SK-N-SH treated with all-trans-retinoic acid at 6 μM for 48 hours (cell line): Measurements from ENCODE around the gene EVX2.

Experiments
- OSR1 ChIP-seq: fragments of 250-450 bp; sonication (Bioruptor Pico); IDR thresholded peaks from 2 replicates; pipeline ENCODE4 v1.8.0; 2022; ENCODE audit warnings: moderate library complexity, mild to moderate bottlenecking, inconsistent platforms
- TOX ChIP-seq: fragments of 250-450 bp; sonication (Bioruptor Pico); IDR thresholded peaks from 2 replicates; pipeline ENCODE4 v1.8.0; 2021; ENCODE audit warnings: mild to moderate bottlenecking, moderate library complexity, borderline replicate concordance
- ZFP30 ChIP-seq: fragments of 450-650 bp; formaldehyde crosslinking; IDR thresholded peaks from 2 replicates; pipeline ENCODE4 v1.5.0; 2022; ENCODE audit warnings: mild to moderate bottlenecking, moderate library complexity
- ZNF565 ChIP-seq: fragments of 450-650 bp; formaldehyde crosslinking; conservative IDR thresholded peaks from 2 replicates; pipeline ENCODE4 v1.5.0; 2020; ENCODE audit warnings: low read depth, mild to moderate bottlenecking, moderate library complexity
- ZNF70 ChIP-seq: fragments of 450-650 bp; formaldehyde crosslinking; IDR thresholded peaks from 2 replicates; pipeline ENCODE4 v1.5.0; 2020; ENCODE audit warnings: mild to moderate bottlenecking, moderate library complexity
- TF ChIP-seq, protein P1 (sequence below): fragments of 250-450 bp; sonication (Bioruptor Pico); IDR thresholded peaks from 2 replicates; pipeline ENCODE4 v1.5.1; 2020; ENCODE audit warnings: low read depth, mild to moderate bottlenecking, moderate library complexity
- TF ChIP-seq, protein P2 (sequence below): fragments of 250-450 bp; sonication (Bioruptor Pico); IDR thresholded peaks from 2 replicates; pipeline ENCODE4 v1.8.0; 2020; ENCODE audit warnings: mild to moderate bottlenecking, moderate library complexity, borderline replicate concordance

DNA sequence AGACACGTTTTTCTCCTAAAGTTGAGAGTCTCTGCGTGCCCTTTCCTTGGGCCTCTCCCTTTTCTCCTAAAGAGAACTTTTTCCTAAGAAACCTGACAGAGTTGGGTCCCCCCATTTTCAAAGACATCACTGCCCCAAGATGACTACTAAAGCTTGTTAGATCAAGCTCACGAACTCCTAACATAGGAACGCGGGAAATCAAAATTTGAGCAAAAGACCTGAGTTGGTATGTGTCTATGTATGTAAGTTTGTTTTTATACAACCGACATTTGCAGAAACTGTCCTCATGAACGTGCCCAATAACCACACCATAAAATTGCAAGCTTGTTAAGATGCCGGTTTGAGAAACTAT, 10.1 kb upstream of the EVX2 start:
- TF ChIP-seq ZNF565 (CRISPR knock-in tag): no peak
- no peak for TF ChIP-seq TOX
- no peak for TF ChIP-seq ZNF70 (CRISPR knock-in tag)
- TF ChIP-seq, protein P1, sequence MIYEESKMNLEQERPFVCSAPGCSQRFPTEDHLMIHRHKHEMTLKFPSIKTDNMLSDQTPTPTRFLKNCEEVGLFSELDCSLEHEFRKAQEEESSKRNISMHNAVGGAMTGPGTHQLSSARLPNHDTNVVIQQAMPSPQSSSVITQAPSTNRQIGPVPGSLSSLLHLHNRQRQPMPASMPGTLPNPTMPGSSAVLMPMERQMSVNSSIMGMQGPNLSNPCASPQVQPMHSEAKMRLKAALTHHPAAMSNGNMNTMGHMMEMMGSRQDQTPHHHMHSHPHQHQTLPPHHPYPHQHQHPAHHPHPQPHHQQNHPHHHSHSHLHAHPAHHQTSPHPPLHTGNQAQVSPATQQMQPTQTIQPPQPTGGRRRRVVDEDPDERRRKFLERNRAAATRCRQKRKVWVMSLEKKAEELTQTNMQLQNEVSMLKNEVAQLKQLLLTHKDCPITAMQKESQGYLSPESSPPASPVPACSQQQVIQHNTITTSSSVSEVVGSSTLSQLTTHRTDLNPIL (CRISPR knock-in tag): no peak
- no peak for TF ChIP-seq ZFP30 (CRISPR knock-in tag)
- TF ChIP-seq, protein P2, sequence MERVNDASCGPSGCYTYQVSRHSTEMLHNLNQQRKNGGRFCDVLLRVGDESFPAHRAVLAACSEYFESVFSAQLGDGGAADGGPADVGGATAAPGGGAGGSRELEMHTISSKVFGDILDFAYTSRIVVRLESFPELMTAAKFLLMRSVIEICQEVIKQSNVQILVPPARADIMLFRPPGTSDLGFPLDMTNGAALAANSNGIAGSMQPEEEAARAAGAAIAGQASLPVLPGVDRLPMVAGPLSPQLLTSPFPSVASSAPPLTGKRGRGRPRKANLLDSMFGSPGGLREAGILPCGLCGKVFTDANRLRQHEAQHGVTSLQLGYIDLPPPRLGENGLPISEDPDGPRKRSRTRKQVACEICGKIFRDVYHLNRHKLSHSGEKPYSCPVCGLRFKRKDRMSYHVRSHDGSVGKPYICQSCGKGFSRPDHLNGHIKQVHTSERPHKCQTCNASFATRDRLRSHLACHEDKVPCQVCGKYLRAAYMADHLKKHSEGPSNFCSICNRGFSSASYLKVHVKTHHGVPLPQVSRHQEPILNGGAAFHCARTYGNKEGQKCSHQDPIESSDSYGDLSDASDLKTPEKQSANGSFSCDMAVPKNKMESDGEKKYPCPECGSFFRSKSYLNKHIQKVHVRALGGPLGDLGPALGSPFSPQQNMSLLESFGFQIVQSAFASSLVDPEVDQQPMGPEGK (CRISPR knock-in tag): no peak
- TF ChIP-seq OSR1 (CRISPR knock-in tag): no peak
